ENCODE data around the gene ALPK3.

GRCh38 chr15:84773716-84774115, 43.4 kb upstream of the ALPK3 start:
- TF ChIP-seq YY1 (IDR thresholded peaks at IDR 0.05; ENCODE audit: extremely low read depth, insufficient replicate concordance, low read depth, low read length) (no peak), CTCF (IDR thresholded peaks at IDR 0.05 in 2 of 3, conservative IDR thresholded peaks at IDR 0.05 in 1 of 3; ENCODE audit: borderline replicate concordance in 1 of 3, insufficient read depth in 1 of 3, low read depth in 2 of 3, low read length in 2 of 3) (no peak), POLR2A (IDR thresholded peaks at IDR 0.05; ENCODE audit: borderline replicate concordance, extremely low read depth, insufficient read depth, insufficient read length) (no peak), ZBTB33 (IDR thresholded peaks at IDR 0.05; ENCODE audit: extremely low read depth, insufficient replicate concordance, low read length) (no peak), TCF7L2 (IDR thresholded peaks at IDR 0.05; ENCODE audit: borderline replicate concordance, extremely low read depth, insufficient read depth, insufficient read length) (no peak), EZH2 (IDR thresholded peaks at IDR 0.05) (no peak), ZNF274 (IDR thresholded peaks at IDR 0.05; ENCODE audit: low read depth, low read length) (no peak)
